T-helper 17 cell (primary cell): ENCODE measurements around the gene TTLL13. TPM values are rescaled to one million over a fixed set of nuclear protein-coding genes. Genes with fewer than 3 reads are reported as not detected.

Experiments
- ATAC-seq: fragments of 150-1000 bp; cut with Tn5 transposase; 2 replicates; pipeline ENCODE4 v1.10.0; 2021; ENCODE audit warnings: mild to moderate bottlenecking, moderate library complexity
- DNase-seq, 3 donors: peaks; one replicate each; pipeline versions ENCODE4 v3.0.0 to v3.0.0-alpha.2; 2020 to 2021
- H3K9me3 ChIP-seq: one replicate; pipeline ENCODE4 v1.7.0; 2013; ENCODE audit warnings: low read length, mild to moderate bottlenecking; ENCODE audit not compliant: control insufficient read depth, poor library complexity, severe bottlenecking
- H3K27ac Mint-ChIP-seq: one replicate; pipeline ENCODE4 v1.8.0; 2022; ENCODE audit warnings: mild to moderate bottlenecking, moderate library complexity, mixed read lengths
- H3K27me3 Mint-ChIP-seq: one replicate; pipeline ENCODE4 v1.8.0; 2022; ENCODE audit warnings: mixed read lengths
- H3K36me3 Mint-ChIP-seq: one replicate; pipeline ENCODE4 v1.8.0; 2022; ENCODE audit warnings: low read depth, mixed read lengths
- H3K4me1 Mint-ChIP-seq: one replicate; pipeline ENCODE4 v1.8.0; 2022; ENCODE audit warnings: mild to moderate bottlenecking, mixed read lengths
- H3K4me3 Mint-ChIP-seq: one replicate; pipeline ENCODE4 v1.8.0; 2022; ENCODE audit warnings: mild to moderate bottlenecking, moderate library complexity, mixed read lengths
- total RNA-seq, 4 donors: library from RNA in 2 of 4; stranded (reverse) in 2 of 4; gene quantifications; one replicate each; pipeline ENCODE4 v1.2.3 and lab custom pipeline; 2022 to 2026

The TTLL13 gene, protein sequence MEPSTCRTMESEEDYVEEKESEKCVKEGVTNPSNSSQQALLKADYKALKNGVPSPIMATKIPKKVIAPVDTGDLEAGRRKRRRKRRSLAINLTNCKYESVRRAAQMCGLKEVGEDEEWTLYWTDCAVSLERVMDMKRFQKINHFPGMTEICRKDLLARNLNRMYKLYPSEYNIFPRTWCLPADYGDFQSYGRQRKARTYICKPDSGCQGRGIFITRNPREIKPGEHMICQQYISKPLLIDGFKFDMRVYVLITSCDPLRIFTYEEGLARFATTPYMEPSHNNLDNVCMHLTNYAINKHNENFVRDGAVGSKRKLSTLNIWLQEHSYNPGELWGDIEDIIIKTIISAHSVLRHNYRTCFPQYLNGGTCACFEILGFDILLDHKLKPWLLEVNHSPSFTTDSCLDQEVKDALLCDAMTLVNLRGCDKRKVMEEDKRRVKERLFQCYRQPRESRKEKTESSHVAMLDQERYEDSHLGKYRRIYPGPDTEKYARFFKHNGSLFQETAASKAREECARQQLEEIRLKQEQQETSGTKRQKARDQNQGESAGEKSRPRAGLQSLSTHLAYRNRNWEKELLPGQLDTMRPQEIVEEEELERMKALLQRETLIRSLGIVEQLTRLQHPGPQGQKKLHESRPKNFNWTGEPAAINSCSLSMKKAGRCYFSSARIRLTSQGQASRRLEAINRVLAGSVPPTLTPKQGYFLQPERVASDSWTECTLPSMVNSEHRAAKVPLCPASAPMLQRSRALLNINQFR
- total RNA-seq (under 1 TPM in 1 of 2 donors, not detected in 1; 0.29 TPM), total RNA-seq (lab: John Stamatoyannopoulos, UW) (0.08 to 0.35 reads per million in 2 donors)

DNA sequence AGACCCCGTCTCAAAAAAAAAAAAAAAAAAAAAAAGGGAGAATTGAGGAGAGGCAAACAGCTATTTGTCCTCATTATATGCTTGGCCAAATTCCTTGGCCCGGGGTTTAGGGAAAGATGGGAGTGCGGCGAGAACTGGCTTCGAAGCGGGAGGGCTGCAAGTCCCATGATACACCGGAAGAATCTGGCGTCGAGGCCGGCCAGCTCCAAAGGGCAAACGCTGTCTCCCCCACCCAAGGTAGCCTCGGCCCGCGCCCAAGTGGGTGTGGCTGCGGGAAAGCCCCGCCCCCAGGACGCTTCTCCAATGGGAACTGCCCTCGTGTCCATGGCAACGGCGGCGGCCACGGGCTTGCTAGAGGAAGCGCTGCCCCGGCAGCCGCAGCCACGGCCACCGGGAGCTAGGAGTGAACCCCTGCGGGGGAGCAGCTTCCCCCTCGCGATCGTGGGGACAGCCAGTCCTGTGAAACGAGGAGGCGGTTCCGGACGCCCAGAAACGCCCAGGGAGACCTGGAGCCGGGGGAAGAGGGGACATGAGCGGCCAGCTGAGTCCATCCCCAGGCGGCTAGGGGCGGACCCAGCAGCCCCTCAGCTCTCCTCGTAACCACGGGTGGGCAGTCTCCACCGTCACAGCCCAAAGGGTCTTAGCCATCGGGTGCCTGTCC lies at the start of gene TTLL13:
TSS of gene TTLL13 (plus strand) at position 354 of the 661 bp plus-strand sequence. CDS start 1,075 bp downstream, outside the sequence.
- peak; percentile 24 to 61 (median 39) for DNase-seq
- Mint-ChIP-seq H3K36me3 (no peaks in the 10 kb centered on the region), H3K27ac (peak within 1 kb of the TSS; percentile 86), H3K4me3 (peak within 1 kb of the TSS; percentile 80), H3K27me3 (no peaks in the 10 kb centered on the region), H3K4me1 (peaks cover 11% of the 10 kb centered on the region)
- H3K9me3 ChIP-seq: no peaks in the 10 kb centered on the region
- peak; percentile 75 for ATAC-seq

DNA sequence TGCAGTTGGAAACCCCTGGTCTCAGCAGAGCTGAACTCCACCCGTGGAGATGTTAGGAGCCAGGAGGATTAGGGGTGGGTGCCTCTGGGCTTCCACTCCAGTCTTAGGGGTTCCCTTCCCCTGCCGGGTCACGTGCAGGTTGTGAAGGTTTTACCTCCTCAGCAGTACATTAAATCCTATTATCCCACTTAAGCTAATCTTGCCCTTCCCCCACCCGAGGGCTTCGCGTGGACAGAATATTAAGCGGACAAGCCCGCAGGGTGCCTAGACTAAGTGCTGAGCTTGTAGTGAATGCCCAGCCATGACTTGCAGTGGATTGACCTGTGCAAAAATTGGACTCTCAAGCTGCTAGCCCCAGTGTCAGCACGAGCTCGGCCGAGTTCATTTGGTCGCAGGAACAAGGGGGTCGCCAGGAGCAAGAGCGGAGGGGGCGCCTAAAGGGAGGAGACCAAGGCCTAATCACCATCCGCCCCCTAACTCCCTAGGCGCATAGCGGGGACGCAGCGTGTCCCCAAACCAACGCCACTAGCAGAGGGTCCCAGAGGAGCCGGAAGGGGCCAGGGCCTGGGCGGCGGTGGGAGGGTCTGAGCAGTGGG lies 48.7 kb upstream of the TTLL13 start:
- ATAC-seq (no peak), DNase-seq (no peak)
- H3K4me1 Mint-ChIP-seq: peaks cover 24% of the 10 kb centered on the region
- peak overlapping the region; percentile 91 for H3K4me3 Mint-ChIP-seq
- H3K27ac Mint-ChIP-seq: peak overlapping the region; percentile 47
- no peaks in the 10 kb centered on the region for H3K27me3 Mint-ChIP-seq
- H3K36me3 Mint-ChIP-seq: no peaks in the 10 kb centered on the region
- no peaks in the 10 kb centered on the region for H3K9me3 ChIP-seq

DNA sequence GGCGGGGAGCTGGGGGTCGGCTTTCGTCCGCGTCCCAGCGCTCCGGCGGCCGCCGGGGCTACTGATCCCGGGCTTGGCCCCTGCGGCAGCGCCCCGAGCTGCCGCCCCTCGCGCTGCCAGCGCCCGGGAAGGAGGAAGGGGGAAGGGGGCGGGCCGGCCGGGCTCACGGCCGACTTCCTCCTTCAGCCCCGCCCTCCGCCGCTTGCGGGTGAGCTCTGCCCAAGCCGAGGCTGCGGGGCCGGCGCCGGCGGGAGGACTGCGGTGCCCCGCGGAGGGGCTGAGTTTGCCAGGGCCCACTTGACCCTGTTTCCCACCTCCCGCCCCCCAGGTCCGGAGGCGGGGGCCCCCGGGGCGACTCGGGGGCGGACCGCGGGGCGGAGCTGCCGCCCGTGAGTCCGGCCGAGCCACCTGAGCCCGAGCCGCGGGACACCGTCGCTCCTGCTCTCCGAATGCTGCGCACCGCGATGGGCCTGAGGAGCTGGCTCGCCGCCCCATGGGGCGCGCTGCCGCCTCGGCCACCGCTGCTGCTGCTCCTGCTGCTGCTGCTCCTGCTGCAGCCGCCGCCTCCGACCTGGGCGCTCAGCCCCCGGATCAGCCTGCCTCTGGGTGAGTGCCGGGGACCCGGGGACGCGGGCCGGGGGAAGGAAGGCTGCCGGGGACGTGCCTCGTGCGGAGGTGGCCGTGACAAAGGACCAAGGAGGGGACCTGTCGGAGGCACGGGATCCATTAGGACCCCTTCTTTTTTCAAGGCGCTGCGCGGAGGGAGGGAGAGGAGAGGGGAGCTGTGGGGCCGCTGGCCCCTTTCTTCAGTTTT lies 48.0 kb upstream of the TTLL13 start, which contains the start of gene SEMA4B:
TSS of gene SEMA4B (plus strand) at position 201 of the 814 bp plus-strand sequence. CDS start at position 450, 249 bp downstream.
- Mint-ChIP-seq H3K27ac (peak within 1 kb of the TSS; percentile 92), H3K4me1 (peaks cover 24% of the 10 kb centered on the region), H3K4me3 (peak within 1 kb of the TSS; percentile 91), H3K36me3 (no peaks in the 10 kb centered on the region), H3K27me3 (no peaks in the 10 kb centered on the region)
- ATAC-seq: peak; percentile 94
- H3K9me3 ChIP-seq: no peaks in the 10 kb centered on the region
- DNase-seq: peak; percentile 53 to 75 (median 71)

DNA sequence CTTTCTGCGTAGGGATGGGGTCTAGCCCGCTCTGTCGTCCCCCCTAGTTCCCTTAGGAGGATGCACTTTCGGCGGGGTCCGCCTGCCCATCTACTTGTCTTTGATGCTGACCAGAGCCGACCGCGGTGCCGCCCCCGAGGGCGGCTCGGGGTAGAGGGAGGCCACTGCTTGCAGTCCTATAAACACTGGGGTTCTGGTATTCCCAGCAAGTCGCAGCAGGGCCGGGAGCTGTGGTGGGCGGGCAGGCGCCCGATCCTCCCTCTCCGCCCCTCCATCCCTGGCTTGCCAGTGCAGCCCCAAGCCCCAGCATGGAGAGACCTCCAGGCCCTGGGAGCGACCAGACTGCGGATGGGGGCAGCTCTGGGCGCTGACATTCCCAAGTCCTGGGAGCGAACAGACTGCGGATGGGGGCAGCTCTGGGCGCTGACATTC lies 47.4 kb upstream of the TTLL13 start:
- no peaks in the 10 kb centered on the region for H3K36me3 Mint-ChIP-seq
- no peaks in the 10 kb centered on the region for H3K27me3 Mint-ChIP-seq
- H3K4me1 Mint-ChIP-seq: peaks cover 24% of the 10 kb centered on the region
- DNase-seq: no peak
- no peak for ATAC-seq
- H3K4me3 Mint-ChIP-seq: peak overlapping the region; percentile 97
- peak overlapping the region; percentile 92 for H3K27ac Mint-ChIP-seq
- no peaks in the 10 kb centered on the region for H3K9me3 ChIP-seq

DNA sequence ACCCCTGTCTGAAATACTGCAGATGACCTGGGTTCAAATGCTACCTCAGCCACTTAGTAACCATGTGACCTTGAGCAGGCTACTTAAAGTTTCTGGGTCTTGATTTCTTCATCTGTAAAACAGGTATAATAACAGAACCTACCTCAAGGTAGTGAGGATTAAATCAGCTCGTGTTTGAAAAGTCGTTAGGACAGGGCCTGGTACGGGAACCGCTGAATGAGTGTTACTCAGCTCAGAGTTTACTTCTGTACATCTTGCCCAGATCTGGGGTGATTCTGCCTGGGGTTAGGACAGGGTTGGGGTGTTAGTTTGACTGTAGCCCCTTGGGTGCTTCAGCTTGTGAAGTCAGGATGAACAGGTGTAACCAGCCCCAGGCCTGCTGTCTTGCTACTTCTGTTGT lies 46.4 kb upstream of the TTLL13 start:
- Mint-ChIP-seq H3K27ac (peak overlapping the region; percentile 92), H3K4me3 (peak overlapping the region; percentile 97), H3K27me3 (no peaks in the 10 kb centered on the region), H3K36me3 (no peaks in the 10 kb centered on the region), H3K4me1 (peaks cover 24% of the 10 kb centered on the region)
- DNase-seq (no peak), ATAC-seq (no peak)
- no peaks in the 10 kb centered on the region for H3K9me3 ChIP-seq

DNA sequence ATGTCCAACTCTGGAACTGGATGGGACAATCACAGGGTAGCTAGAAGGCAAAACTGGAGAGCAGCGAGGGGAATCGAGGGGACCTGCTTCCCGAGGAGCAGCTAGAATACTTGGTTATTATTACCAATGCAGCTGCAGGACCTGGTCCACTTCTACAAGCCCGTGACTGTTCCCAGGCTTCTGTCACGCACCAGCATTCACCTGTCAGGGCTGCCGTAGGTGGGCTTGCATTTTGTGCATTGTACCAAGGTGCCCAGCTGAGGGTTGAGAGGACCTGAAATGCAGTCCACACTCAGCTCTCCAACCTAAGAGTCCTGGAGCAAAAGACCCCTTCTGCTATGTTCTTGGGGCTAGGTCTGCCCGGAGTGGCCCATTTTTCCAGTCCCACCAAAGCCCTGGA lies 45.9 kb upstream of the TTLL13 start:
- Mint-ChIP-seq H3K4me3 (no peak overlapping the region), H3K36me3 (no peaks in the 10 kb centered on the region), H3K27ac (peak overlapping the region; percentile 92), H3K27me3 (no peaks in the 10 kb centered on the region), H3K4me1 (peaks cover 22% of the 10 kb centered on the region)
- no peaks in the 10 kb centered on the region for H3K9me3 ChIP-seq
- no peak for DNase-seq
- ATAC-seq: no peak

DNA sequence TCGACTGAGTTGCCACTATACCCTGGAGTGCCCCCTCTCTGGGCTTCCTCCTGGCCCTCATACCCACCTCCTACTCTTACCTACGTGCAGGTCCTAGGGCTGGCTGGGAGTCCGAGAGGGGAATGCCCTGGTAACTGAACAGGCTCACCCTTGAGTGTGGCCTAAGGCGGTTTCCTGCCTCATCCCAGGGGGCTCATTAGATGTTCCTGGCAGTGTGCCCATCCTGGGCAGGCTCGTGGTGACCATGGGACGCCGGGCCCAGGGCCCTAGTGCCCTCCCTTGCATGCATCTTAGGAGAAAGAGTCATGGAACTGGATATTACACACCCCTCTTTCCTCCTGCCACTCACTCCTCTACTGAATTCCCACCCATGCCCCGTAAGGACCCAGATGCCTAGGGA lies 45.4 kb upstream of the TTLL13 start:
- H3K36me3 Mint-ChIP-seq: no peaks in the 10 kb centered on the region
- no peaks in the 10 kb centered on the region for H3K9me3 ChIP-seq
- H3K27ac Mint-ChIP-seq: no peak overlapping the region
- no peak overlapping the region for H3K4me3 Mint-ChIP-seq
- no peak for DNase-seq
- no peak for ATAC-seq
- peaks cover 22% of the 10 kb centered on the region for H3K4me1 Mint-ChIP-seq
- H3K27me3 Mint-ChIP-seq: no peaks in the 10 kb centered on the region

DNA sequence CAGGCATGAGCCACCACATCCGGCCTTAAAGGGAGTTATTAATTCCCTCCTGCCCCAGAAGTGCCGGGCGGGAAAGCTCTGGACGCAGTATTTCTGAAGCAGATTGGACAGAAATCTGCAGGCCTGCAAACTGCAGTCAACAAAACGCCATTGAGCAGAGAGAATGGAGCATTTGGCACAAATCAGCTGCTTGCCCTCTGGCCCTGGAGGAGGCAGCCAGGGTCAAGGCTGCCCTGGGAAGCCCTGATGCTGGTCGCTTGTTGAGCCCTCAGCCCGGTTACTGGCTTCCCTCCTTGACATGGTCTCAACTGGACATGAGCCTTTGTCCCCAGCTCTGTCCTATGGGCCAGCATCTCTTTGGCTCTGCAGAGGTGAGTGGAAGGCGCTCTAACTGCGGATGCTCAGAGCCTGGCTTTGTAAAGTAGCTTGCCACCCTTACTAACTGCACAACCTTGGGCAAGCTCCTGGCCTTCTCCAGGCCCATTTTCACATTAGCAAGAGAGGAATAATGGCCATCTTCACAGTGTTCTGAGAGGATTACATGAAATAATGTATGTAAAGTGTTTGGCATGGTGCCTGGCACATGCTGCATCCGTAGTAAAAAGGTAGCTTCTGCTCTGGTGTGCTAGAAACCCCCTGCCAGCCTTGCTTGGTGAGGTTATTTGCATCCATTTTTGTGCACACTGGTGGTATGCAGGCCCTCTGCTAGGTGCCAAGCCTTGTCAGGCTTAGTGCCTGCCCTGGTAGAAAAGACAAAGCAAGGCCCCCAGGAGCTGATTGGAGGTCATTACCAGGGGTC lies 44.1 kb upstream of the TTLL13 start:
- H3K9me3 ChIP-seq: no peaks in the 10 kb centered on the region
- Mint-ChIP-seq H3K36me3 (peaks cover 3% of the 10 kb centered on the region), H3K4me3 (no peak overlapping the region), H3K4me1 (peaks cover 30% of the 10 kb centered on the region), H3K27me3 (no peaks in the 10 kb centered on the region), H3K27ac (no peak overlapping the region)
- DNase-seq: no peak
- ATAC-seq: no peak

DNA sequence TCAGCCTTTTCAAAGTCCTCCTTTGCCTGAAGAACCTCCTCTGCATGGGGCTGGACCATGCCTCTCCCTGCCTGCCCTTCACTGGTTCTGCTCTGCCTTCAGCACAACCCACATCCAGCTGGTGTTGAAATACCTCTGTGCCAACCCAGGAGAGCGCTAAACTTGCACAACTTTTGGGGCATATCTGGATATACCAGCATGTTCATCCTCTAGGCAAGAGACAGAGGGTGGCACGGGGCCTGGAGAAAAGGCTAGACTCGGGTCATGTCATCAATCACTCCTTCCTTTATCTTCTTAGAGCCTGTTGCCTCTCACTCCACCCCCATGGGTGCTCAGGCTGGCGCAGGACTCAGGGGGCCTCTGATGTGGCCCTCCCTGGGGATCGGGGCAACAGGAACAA lies 43.5 kb upstream of the TTLL13 start:
- no peak for DNase-seq
- Mint-ChIP-seq H3K27ac (no peak overlapping the region), H3K27me3 (no peaks in the 10 kb centered on the region), H3K36me3 (peaks cover 6% of the 10 kb centered on the region), H3K4me3 (no peak overlapping the region), H3K4me1 (peaks cover 33% of the 10 kb centered on the region)
- no peaks in the 10 kb centered on the region for H3K9me3 ChIP-seq
- no peak for ATAC-seq

DNA sequence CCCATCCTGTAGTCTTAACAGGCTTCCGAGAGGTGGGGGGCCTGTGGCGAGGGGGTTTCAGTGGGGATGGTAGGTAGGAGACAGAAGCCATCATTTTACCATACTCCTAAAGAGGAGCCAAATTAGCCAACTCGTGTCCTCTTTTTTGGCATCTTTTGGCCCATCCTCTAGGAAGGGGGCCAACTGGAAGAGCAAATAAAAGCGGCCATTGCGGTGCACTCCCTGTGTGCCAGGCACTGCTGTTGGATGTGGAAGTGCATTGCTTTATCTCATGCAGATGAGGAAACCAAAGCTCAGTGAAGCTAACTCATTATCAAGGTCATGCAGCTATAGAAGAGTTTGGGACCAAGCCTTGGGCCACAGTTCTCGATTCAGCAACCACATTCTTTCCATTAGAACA lies 42.1 kb upstream of the TTLL13 start:
- Mint-ChIP-seq H3K4me3 (no peak overlapping the region), H3K4me1 (peaks cover 43% of the 10 kb centered on the region)
- no peak for ATAC-seq

DNA sequence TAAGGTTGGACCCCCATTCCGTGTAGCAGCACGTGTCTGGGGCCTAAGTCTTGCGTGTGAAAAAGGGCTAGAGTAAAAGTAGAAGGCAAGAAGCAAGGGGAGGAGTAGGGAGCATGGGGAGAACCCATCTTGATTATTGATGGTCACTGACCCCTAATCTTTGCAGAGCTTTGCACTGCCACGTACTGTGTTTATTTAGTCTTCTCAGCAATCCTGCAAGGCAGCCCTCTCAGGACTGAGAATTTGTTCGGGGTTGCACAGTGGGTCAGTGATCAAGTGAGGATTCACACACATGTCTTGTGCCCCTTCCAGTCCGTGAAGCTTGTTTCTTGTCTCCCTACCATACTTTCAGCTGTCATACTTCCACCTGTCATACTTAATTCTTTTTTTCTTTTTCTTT lies 41.0 kb upstream of the TTLL13 start:
- Mint-ChIP-seq H3K4me1 (peaks cover 33% of the 10 kb centered on the region), H3K27ac (no peak overlapping the region), H3K4me3 (no peak overlapping the region), H3K27me3 (no peaks in the 10 kb centered on the region), H3K36me3 (peaks cover 6% of the 10 kb centered on the region)
- DNase-seq (no peak), ATAC-seq (no peak)
- H3K9me3 ChIP-seq: no peaks in the 10 kb centered on the region

More for the DNA sequence above, 42.1 kb upstream of the TTLL13 start:
- no peak for DNase-seq
- no peak overlapping the region for H3K27ac Mint-ChIP-seq
- no peaks in the 10 kb centered on the region for H3K27me3 Mint-ChIP-seq
- H3K36me3 Mint-ChIP-seq: peaks cover 6% of the 10 kb centered on the region
- H3K9me3 ChIP-seq: no peaks in the 10 kb centered on the region
